GM12875 (cell line): ENCODE data around the gene TOR2A.

Experiments
- H3K4me3 ChIP-seq: one replicate; pipeline ENCODE4 v1.5.1; 2011; ENCODE audit warnings: low read depth, low read length, control low read depth
- TF ChIP-seq, protein P1 (sequence below): IDR thresholded peaks from 2 replicates; pipeline ENCODE4 v1.5.1; 2011; ENCODE audit warnings: low read depth, mild to moderate bottlenecking, control low read depth, inconsistent platforms, low read length, moderate library complexity, borderline replicate concordance; ENCODE audit not compliant: insufficient read depth

Gene TOR2A

DNA sequence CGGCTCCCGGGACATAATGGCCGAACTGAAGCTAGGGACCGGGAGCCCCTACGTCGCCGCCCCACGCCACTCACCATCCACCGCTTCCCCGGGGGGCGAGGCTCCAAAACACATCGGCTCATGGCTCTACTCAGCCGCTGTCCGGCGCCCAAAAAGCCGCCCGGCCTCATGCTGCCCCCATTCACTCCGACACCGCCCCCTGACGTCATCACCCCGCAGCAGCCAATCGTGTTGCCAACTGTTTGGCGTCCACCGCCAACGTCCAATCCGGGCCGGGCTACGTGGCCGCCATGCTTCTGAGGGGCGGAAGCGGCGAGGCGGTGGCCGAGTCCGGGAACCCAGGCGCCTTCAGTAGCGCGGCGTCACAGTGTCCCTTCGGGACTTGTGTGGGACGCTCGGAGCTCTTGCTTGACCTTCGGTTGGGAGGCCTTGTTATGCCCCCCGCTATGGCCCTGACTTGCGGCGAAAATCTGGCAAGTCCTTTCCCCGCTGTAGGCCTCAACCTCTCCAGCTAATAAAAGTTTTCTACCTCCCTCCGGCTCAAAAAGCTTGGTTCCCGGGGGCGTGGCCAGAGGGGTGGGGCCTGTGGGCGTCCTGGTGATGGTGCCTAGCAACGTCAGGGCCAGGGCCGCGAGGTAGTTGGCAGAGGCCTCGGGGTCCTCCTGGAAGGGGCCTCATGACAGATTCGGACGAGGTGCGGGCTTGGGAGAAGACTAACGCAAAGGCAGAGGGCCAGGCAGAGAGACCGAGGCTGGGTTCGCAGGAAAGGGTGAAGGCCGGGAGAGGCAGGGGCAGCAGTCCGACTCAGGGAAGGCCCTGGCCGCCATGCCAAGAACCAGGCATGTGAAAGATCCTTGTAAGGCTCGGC lies 19.4 kb downstream of the TOR2A start, which contains the start of the genes PTRH1 and TTC16:
TSS of gene PTRH1 (minus strand) at position 194 of the 868 bp plus-strand sequence. CDS start at position 170, 24 bp downstream.
TSS of gene TTC16 (plus strand) at position 610 of the 868 bp plus-strand sequence. CDS start at position 677, 67 bp downstream.
- TF ChIP-seq, protein P1, sequence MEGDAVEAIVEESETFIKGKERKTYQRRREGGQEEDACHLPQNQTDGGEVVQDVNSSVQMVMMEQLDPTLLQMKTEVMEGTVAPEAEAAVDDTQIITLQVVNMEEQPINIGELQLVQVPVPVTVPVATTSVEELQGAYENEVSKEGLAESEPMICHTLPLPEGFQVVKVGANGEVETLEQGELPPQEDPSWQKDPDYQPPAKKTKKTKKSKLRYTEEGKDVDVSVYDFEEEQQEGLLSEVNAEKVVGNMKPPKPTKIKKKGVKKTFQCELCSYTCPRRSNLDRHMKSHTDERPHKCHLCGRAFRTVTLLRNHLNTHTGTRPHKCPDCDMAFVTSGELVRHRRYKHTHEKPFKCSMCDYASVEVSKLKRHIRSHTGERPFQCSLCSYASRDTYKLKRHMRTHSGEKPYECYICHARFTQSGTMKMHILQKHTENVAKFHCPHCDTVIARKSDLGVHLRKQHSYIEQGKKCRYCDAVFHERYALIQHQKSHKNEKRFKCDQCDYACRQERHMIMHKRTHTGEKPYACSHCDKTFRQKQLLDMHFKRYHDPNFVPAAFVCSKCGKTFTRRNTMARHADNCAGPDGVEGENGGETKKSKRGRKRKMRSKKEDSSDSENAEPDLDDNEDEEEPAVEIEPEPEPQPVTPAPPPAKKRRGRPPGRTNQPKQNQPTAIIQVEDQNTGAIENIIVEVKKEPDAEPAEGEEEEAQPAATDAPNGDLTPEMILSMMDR = no peak
- H3K4me3 ChIP-seq = peak within 1 kb of the TSS; percentile 73

- TF ChIP-seq, protein P1 = no peak
- peak overlapping the region; percentile 73 for H3K4me3 ChIP-seq
Measured at GRCh38 chr9:127714951-127715469, 20.1 kb downstream of the TOR2A start.

GRCh38 chr9:127714020-127714750 lies 20.9 kb downstream of the TOR2A start:
- TF ChIP-seq, protein P1 = no peak
- no peak overlapping the region for H3K4me3 ChIP-seq

DNA sequence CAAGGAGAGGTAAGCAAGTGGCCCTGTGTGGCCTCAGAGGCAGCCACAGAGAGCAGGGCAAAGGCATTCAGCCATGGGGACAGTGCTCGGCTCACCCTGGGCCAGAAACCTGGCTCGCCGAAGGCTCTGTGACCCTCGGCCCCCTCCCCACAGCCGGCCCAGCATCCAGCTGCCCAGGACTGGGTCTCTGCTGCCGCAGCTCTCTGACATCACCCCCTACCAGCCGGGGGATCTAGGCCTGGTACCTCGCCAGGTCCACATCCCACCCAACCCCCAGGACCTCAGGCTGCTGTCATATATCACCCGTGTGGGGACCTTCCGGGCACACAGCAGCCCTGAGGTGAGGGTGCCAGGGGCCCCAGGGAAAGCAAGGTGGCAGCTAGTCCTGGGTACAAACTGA lies 22.2 kb downstream of the TOR2A start:
- TF ChIP-seq, protein P1 = no peak
- no peak overlapping the region for H3K4me3 ChIP-seq

- TF ChIP-seq, protein P1 = no peak
- no peak overlapping the region for H3K4me3 ChIP-seq
Measured at GRCh38 chr9:127712371-127712770, 22.7 kb downstream of the TOR2A start.

DNA sequence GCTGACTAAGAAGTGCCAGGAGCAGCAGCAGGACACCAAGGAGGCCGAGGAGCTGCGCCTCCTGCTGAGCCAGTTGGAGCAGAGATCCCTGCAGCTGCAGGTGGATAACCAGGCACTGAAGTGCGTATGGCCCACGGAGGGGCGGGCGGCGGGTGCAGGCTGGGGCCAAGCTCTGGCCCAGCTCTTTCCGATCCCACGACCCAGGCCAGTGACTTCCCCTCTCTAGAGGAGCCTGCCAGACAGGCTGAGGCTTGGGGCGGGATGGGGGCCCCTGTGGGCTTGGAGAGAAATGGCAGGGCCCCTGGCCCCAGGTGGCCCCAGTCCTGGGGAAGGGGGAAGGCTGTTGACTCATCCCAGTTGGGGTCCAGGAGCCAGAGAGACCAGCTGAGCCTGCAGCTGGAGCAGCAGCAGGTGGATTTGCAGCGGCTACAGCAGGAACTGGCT lies 23.2 kb downstream of the TOR2A start:
- TF ChIP-seq, protein P1 = no peak
- no peak overlapping the region for H3K4me3 ChIP-seq
